Spleen (tissue), 11 donors: Measurements from ENCODE around the gene NEK1. TPM values are rescaled to one million over a fixed set of nuclear protein-coding genes. Genes with fewer than 3 reads are reported as not detected.
"Not testable (repeated sequence)": the region's sequence is repeated elsewhere in the genome, so short reads cannot be mapped to it uniquely, and the experiment has no call there.

Experiments used
- DNase-seq: peaks from one replicate; pipeline ENCODE4 v3.0.0-alpha.2; 2020
- H3K27ac ChIP-seq, 8 donors: fragments of 200-600 bp; sonication (generic) in 7 of 8; 1 replicate in 4 of 8; 2 replicates in 4 of 8; pipeline versions ENCODE4 v1.5.0 to v1.8.0; 2016 to 2021; ENCODE audit warnings: inconsistent platforms in 4 of 8, mild to moderate bottlenecking in 4 of 8, moderate library complexity in 1 of 8
- H3K27me3 ChIP-seq, 7 donors: fragments of 200-600 bp; sonication (generic) in 6 of 7; replicated peaks in 1 of 7; 1 replicate in 4 of 7; 2 replicates in 3 of 7; pipeline versions ENCODE4 v1.5.0 to v1.8.0; 2016 to 2021; ENCODE audit warnings: inconsistent platforms in 3 of 7, mild to moderate bottlenecking in 1 of 7
- H3K36me3 ChIP-seq, 6 donors: fragments of 200-600 bp; sonication (generic) in 5 of 6; 1 replicate in 4 of 6; 2 replicates in 2 of 6; pipeline versions ENCODE4 v1.5.0 to v1.8.0; 2016 to 2021; ENCODE audit warnings: inconsistent platforms in 2 of 6
- H3K4me1 ChIP-seq, 6 donors: fragments of 200-600 bp; sonication (generic) in 5 of 6; 1 replicate in 3 of 6; 2 replicates in 3 of 6; pipeline versions ENCODE4 v1.5.0 to v1.8.0; 2016 to 2021; ENCODE audit warnings: inconsistent platforms in 3 of 6
- H3K4me3 ChIP-seq, 8 donors: fragments of 200-600 bp; sonication (generic) in 7 of 8; 1 replicate in 4 of 8; 2 replicates in 4 of 8; pipeline versions ENCODE4 v1.5.0 to v1.8.0; 2016 to 2021; ENCODE audit warnings: inconsistent platforms in 4 of 8, mild to moderate bottlenecking in 4 of 8, moderate library complexity in 2 of 8
- H3K9me3 ChIP-seq, 8 donors: fragments of 200-600 bp; sonication (generic) in 7 of 8; 1 replicate in 4 of 8; 2 replicates in 4 of 8; pipeline versions ENCODE4 v1.5.0 to v1.8.0; 2016 to 2021; ENCODE audit warnings: inconsistent platforms in 4 of 8
- CTCF ChIP-seq, 11 experiments: fragments of 200-600 bp in 7 of 11; fragments of 450-650 bp in 4 of 11; sonication (generic) in 4 of 11; IDR thresholded peaks in 8 of 11; conservative IDR thresholded peaks in 3 of 11; 1 replicate in 7 of 11; 2 replicates in 4 of 11; pipeline versions ENCODE4 v1.4.0 to v1.8.0; 2016 to 2021; ENCODE audit warnings: antibody characterized with exemption in 11 of 11, inconsistent platforms in 4 of 11, mild to moderate bottlenecking in 1 of 11
- POLR2A ChIP-seq, 3 donors: fragments of 450-650 bp; IDR thresholded peaks; one replicate each; pipeline ENCODE4 v1.5.1; 2017; ENCODE audit warnings: antibody characterized with exemption in 3 of 3, mild to moderate bottlenecking in 1 of 3
- POLR2AphosphoS5 ChIP-seq, 3 donors: sonication (generic); formaldehyde crosslinking; IDR thresholded peaks; one replicate each; pipeline ENCODE4 v1.5.1; 2017; ENCODE audit warnings: antibody characterized with exemption in 3 of 3
- WGBS, 5 donors: extraction: QIAGEN DNeasy Blood & Tissue Kit in 3 of 5; methylation state at CpG; one replicate each; pipeline versions ENCODE4 v1.1.5 to v1.1.7; 2013 to 2018; 5-methylcytosine and 5-hydroxymethylcytosine counted together
- intact Hi-C: fragments of 100-400 bp; cut with DNase I; formaldehyde crosslinking; loops from one replicate; pipeline ENCODE4 v1.15.0; 2023; ENCODE audit warnings: low total_unique reads
- polyA plus RNA-seq, 3 donors: library from polyadenylated mRNA; stranded (reverse); fragments of 200-250 nt; gene quantifications; one replicate each; pipeline ENCODE4 v1.2.1, GENCODE V29; 2013
- total RNA-seq, 7 donors: library from RNA; depleted of rRNA in 3 of 7; stranded (reverse); fragments of >200 nt in 3 of 7; fragmentation: NEBNext Ultra II Directional in 4 of 7; extraction: Animal tissue kit (Norgen Biotek cat#: 25700) in 4 of 7; gene quantifications; one replicate each; pipeline versions ENCODE4 v1.1.0 to v1.2.1, GENCODE V29; 2016 to 2021
- donor health status: healthy with polysubstance abuse.
- donor health status: DM: no; HTN: no; CAD: no; lungs with moderate emphysema.
- donor health status: DM: no; HTN: no; CAD: no.
- donor health status: Bipolar disorder and iron deficiency.
- donor health status: healthy.
- donor health status: DM: no; HTN: no; CAD: no.
- donor health status: DM: yes; HTN: yes; CAD: no.

NEK1 gene
- total and polyA plus RNA-seq, 10 donors, result 3.0 to 20.0 (median 11.1) TPM

DNA sequence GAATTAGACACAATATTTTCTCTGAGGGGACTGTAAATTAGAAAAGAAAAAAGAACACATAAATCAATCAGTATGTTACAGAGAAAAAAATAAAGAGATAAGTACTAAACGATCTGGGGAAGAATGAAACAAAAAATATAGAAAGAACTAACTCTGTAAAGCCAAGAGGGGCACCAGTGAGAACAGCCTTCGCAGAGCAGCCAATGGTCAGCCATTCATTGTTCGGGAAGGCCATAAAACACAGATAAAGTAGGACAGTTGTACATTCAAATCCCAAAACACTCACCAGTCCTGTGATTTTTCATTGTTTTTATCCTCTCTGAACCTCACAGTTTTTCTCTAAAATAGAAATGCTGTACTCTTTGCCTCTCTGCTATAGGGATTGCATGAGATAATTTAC is 127.9 kb downstream of the NEK1 start:
- H3K9me3 ChIP-seq, result peaks cover 0 to 6% (median 0%) of the 10 kb centered on the region in 8 donors
- intact Hi-C loops, result loop anchor here (10.0 kb wide), 1 partner anchor 460 kb away; no protein-coding TSS in a partner anchor
- WGBS, 5 donors, result 64 to 80% (median 74%) methylated on average over 3 of the region's 3 CpGs
- no peak overlapping the region for H3K27ac ChIP-seq
- H3K36me3 ChIP-seq, result peaks cover 0 to 1% (median 0%) of the 10 kb centered on the region in 6 donors
- DNase-seq, result no peak
- H3K4me3 ChIP-seq, result no peak overlapping the region
- H3K4me1 ChIP-seq, result peaks cover 0 to 8% (median 0%) of the 10 kb centered on the region in 6 donors
- TF ChIP-seq CTCF (IDR thresholded peaks at IDR 0.05 in 8 of 11, conservative IDR thresholded peaks at IDR 0.05 in 3 of 11), result no peak
- TF ChIP-seq POLR2A (IDR thresholded peaks at IDR 0.05), result no peak
- no peak for TF ChIP-seq POLR2AphosphoS5 (IDR thresholded peaks at IDR 0.05)
- H3K27me3 ChIP-seq, result no peaks in the 10 kb centered on the region

DNA sequence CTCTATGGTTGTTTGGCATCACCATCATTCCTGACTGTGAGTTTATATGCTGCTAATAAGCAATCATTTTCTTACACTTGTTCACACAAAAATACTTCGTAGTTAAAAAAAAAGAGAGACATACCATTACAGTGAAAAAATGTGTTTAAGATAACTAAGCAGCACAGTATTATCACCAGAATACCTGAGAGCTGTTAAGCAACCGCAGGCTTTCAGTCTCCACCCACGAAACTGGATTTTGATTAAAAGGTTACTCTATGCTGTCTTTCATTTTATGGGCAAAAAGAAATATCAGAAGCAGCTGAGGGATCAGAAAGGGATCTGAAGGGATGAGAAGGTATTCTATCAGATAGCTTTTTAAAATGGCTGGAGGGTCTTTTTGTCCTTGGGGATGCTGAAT is 148.3 kb downstream of the NEK1 start:
- Histone ChIP-seq H3K9me3 (peaks cover 0 to 7% (median 0%) of the 10 kb centered on the region in 8 donors), H3K27ac (no peak overlapping the region), H3K27me3 (no peaks in the 10 kb centered on the region), H3K36me3 (peaks cover 0 to 45% (median 8%) of the 10 kb centered on the region in 6 donors), H3K4me3 (no peak overlapping the region), H3K4me1 (no peaks in the 10 kb centered on the region)
- 95 to 98% (median 96%) methylated on average over 3 of the region's 3 CpGs for WGBS, 5 donors
- DNase-seq, result no peak
- intact Hi-C loops, result no loop called here
- TF ChIP-seq POLR2A (IDR thresholded peaks at IDR 0.05), result no peak
- TF ChIP-seq POLR2AphosphoS5 (IDR thresholded peaks at IDR 0.05), result no peak
- TF ChIP-seq CTCF (IDR thresholded peaks at IDR 0.05 in 8 of 11, conservative IDR thresholded peaks at IDR 0.05 in 3 of 11), result no peak

DNA sequence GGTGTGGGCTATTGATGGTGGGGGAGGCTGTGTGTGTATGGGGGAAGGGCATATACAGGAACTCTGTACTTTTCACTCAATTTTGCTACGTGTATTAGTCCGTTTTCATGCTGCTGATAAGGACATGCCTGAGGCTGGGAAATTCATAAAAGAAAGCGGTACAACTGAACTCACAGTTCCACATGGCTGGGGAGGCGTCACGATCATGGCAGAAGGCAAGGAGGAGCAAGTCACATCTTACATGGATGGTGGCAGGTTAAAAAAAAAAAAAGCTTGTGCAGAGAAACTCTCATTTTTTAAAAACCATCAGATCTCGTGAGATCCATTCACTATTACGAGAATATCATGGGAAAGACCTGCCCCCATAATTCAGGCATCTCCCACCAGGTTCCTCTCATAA is 152.3 kb downstream of the NEK1 start:
- DNase-seq, result no peak
- Histone ChIP-seq H3K4me1 (no peaks in the 10 kb centered on the region), H3K36me3 (peaks cover 0 to 47% (median 8%) of the 10 kb centered on the region in 6 donors), H3K9me3 (peaks cover 0 to 7% (median 0%) of the 10 kb centered on the region in 8 donors), H3K27ac (no peak overlapping the region), H3K27me3 (no peaks in the 10 kb centered on the region), H3K4me3 (no peak overlapping the region)
- 96 to 98% (median 97%) methylated on average over 7 of the region's 7 CpGs for WGBS, 5 donors
- TF ChIP-seq POLR2AphosphoS5 (IDR thresholded peaks at IDR 0.05), result no peak
- TF ChIP-seq POLR2A (IDR thresholded peaks at IDR 0.05), result no peak
- no peak for TF ChIP-seq CTCF (IDR thresholded peaks at IDR 0.05 in 8 of 11, conservative IDR thresholded peaks at IDR 0.05 in 3 of 11)
- intact Hi-C loops, result no loop called here

- Histone ChIP-seq H3K4me3 (no peak overlapping the region), H3K36me3 (peaks cover 0 to 58% (median 8%) of the 10 kb centered on the region in 6 donors), H3K27me3 (no peaks in the 10 kb centered on the region), H3K4me1 (no peaks in the 10 kb centered on the region), H3K9me3 (peaks cover 0 to 22% (median 6%) of the 10 kb centered on the region in 8 donors), H3K27ac (no peak overlapping the region)
- DNase-seq, result no peak
- intact Hi-C loops, result no loop called here
- TF ChIP-seq CTCF (IDR thresholded peaks at IDR 0.05 in 8 of 11, conservative IDR thresholded peaks at IDR 0.05 in 3 of 11), result no peak
- TF ChIP-seq POLR2A (IDR thresholded peaks at IDR 0.05), result no peak
- no peak for TF ChIP-seq POLR2AphosphoS5 (IDR thresholded peaks at IDR 0.05)
Measured at GRCh38 chr4:169458575-169458974, 153.8 kb downstream of the NEK1 start.

DNA sequence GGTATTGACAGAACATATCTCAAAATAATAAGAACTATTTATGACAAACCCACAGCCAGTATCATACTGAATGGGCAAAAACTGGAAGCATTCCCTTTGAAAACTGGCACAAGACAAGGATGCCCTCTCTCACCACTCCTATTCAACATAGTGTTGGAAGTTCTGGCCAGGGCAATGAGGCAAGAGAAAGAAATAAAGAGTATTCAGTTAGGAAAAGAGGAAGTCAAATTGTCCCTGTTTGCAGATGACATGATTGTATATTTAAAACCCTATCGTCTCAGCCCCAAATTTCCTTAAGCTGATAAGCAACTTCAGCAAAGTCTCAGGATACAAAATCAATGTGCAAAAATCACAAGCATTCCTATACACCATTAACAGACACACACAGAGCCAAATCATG is 159.7 kb downstream of the NEK1 start:
- H3K4me1 ChIP-seq, H3K4me3 ChIP-seq, H3K27ac ChIP-seq, H3K27me3 ChIP-seq, DNase-seq, intact Hi-C loops: not testable (repeated sequence)
- 40 to 67% (median 57%) methylated on average over 1 of the region's 1 CpG for WGBS, 5 donors
- peaks cover 0 to 52% (median 13%) of the 10 kb centered on the region in 6 donors for H3K36me3 ChIP-seq
- peaks cover 0 to 37% (median 16%) of the 10 kb centered on the region in 8 donors for H3K9me3 ChIP-seq

DNA sequence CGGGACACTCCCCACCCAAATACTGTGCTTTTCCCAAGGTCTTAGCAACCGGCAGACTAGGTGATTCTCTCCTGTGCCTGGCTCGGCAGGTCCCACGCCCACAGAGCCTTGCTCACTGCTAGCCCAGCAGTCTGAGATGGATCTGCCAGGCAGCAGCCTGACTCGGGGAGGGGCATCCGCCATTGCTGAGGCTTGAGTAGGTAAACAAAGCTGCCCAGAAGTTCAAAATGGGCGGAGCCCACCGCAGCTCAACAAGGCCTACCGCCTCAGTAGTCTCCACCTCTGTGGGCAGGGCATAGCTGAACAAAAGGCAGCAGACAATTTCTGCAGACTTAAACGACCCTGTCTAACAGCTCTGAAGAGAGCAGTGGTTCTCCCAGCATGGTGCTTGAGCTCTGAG is 163.4 kb downstream of the NEK1 start:
- intact Hi-C loops, DNase-seq, H3K27me3 ChIP-seq, H3K4me1 ChIP-seq, H3K4me3 ChIP-seq, H3K27ac ChIP-seq: not testable (repeated sequence)
- peaks cover 0 to 68% (median 33%) of the 10 kb centered on the region in 6 donors for H3K36me3 ChIP-seq
- 60 to 98% (median 91%) methylated on average over 2 to 10 of the region's 10 CpGs for WGBS, 5 donors
- peaks cover 3 to 61% (median 48%) of the 10 kb centered on the region in 8 donors for H3K9me3 ChIP-seq
